ENCODE measurements around the gene MON2. TPM values are rescaled to one million over a fixed set of nuclear protein-coding genes. Genes with fewer than 3 reads are reported as not detected.

Gene MON2
- total and polyA plus RNA-seq, 2 of the 13 experiments (the other 11 are each of a cell fraction or from before 2014, with no cell fraction given) = 10.5 to 24.8 TPM

DNA sequence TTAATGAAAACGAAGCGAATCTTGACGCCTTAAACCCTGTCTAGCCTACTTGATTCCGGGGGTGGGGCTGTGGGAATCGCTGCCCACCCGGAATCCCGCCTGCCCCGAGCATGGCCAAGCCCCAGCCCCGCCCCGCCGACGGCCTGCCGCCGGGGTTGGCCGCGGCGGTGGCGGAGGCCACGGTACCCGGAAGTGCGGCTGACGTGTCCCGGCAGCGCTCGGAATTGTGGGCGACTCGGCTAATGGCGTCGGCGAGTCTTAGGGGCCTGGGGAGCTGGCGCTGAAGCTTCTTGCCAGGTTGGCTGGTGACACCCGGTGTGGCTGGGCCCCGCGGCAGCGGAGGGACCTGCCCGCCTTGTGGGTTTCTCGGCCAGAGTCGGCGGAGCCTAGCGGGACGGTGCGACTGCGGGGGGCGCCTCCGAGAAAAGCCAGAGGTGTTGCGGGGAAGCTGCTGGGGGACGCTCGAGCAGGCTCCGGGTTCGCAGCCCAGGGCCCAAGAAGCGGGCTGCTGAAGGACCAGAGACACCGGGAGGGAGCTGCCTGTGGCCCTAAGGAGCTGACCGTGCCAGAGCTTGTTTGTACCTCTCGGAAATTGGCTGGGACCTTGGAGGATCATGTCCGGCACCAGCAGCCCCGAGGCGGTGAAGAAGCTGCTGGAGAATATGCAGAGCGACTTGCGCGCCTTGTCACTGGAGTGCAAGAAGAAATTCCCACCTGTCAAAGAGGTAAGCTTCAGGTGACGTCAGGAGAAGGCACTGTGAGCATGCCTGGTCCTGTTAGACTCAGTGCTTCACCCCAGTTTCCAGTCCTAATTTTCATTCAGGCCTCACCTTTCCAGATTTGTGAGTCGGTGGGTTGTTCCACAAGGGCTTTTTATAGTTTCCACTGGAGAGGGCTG is at the start of gene MON2 (continued):
- TF ChIP-seq, protein P1, sequence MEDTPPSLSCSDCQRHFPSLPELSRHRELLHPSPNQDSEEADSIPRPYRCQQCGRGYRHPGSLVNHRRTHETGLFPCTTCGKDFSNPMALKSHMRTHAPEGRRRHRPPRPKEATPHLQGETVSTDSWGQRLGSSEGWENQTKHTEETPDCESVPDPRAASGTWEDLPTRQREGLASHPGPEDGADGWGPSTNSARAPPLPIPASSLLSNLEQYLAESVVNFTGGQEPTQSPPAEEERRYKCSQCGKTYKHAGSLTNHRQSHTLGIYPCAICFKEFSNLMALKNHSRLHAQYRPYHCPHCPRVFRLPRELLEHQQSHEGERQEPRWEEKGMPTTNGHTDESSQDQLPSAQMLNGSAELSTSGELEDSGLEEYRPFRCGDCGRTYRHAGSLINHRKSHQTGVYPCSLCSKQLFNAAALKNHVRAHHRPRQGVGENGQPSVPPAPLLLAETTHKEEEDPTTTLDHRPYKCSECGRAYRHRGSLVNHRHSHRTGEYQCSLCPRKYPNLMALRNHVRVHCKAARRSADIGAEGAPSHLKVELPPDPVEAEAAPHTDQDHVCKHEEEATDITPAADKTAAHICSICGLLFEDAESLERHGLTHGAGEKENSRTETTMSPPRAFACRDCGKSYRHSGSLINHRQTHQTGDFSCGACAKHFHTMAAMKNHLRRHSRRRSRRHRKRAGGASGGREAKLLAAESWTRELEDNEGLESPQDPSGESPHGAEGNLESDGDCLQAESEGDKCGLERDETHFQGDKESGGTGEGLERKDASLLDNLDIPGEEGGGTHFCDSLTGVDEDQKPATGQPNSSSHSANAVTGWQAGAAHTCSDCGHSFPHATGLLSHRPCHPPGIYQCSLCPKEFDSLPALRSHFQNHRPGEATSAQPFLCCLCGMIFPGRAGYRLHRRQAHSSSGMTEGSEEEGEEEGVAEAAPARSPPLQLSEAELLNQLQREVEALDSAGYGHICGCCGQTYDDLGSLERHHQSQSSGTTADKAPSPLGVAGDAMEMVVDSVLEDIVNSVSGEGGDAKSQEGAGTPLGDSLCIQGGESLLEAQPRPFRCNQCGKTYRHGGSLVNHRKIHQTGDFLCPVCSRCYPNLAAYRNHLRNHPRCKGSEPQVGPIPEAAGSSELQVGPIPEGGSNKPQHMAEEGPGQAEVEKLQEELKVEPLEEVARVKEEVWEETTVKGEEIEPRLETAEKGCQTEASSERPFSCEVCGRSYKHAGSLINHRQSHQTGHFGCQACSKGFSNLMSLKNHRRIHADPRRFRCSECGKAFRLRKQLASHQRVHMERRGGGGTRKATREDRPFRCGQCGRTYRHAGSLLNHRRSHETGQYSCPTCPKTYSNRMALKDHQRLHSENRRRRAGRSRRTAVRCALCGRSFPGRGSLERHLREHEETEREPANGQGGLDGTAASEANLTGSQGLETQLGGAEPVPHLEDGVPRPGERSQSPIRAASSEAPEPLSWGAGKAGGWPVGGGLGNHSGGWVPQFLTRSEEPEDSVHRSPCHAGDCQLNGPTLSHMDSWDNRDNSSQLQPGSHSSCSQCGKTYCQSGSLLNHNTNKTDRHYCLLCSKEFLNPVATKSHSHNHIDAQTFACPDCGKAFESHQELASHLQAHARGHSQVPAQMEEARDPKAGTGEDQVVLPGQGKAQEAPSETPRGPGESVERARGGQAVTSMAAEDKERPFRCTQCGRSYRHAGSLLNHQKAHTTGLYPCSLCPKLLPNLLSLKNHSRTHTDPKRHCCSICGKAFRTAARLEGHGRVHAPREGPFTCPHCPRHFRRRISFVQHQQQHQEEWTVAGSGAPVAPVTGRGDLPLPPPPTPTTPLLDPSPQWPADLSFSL (CRISPR knock-in tag; IDR thresholded peaks at IDR 0.05) = no peak
- TF ChIP-seq ZNF232 (CRISPR knock-in tag; IDR thresholded peaks at IDR 0.05; ENCODE audit: borderline replicate concordance) (peak; percentile 89; the same call in 1 of the 2 replicates), CHCHD3 (CRISPR knock-in tag; IDR thresholded peaks at IDR 0.05) (0 out of 2 replicates have a peak, but pooled peaks have one; percentile 28), SIN3A (IDR thresholded peaks at IDR 0.05; ENCODE audit: borderline replicate concordance, low read depth, low read length) (peak; percentile 90; the same call in 1 of the 2 replicates), RAD21 (CRISPR knock-in tag; IDR thresholded peaks at IDR 0.05) (no peak), CENPX (CRISPR knock-in tag; IDR thresholded peaks at IDR 0.05) (no peak), ZNF383 (CRISPR knock-in tag; IDR thresholded peaks at IDR 0.05; ENCODE audit: borderline replicate concordance) (0 out of 2 replicates have a peak, but pooled peaks have one; percentile 32), AKAP8 (CRISPR knock-in tag; IDR thresholded peaks at IDR 0.05) (no peak), MBNL3 (CRISPR knock-in tag; conservative IDR thresholded peaks at IDR 0.05) (no peak), GABPA (IDR thresholded peaks at IDR 0.05; ENCODE audit: low read depth, low read length) (peak; percentile 77), GABPA (CRISPR knock-in tag; IDR thresholded peaks at IDR 0.05; ENCODE audit: low read depth) (peak; percentile 82)
- TF ChIP-seq, protein P2, sequence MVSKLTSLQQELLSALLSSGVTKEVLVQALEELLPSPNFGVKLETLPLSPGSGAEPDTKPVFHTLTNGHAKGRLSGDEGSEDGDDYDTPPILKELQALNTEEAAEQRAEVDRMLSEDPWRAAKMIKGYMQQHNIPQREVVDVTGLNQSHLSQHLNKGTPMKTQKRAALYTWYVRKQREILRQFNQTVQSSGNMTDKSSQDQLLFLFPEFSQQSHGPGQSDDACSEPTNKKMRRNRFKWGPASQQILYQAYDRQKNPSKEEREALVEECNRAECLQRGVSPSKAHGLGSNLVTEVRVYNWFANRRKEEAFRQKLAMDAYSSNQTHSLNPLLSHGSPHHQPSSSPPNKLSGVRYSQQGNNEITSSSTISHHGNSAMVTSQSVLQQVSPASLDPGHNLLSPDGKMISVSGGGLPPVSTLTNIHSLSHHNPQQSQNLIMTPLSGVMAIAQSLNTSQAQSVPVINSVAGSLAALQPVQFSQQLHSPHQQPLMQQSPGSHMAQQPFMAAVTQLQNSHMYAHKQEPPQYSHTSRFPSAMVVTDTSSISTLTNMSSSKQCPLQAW (CRISPR knock-in tag; IDR thresholded peaks at IDR 0.05) = peak; percentile 78
- TF ChIP-seq, protein P3, sequence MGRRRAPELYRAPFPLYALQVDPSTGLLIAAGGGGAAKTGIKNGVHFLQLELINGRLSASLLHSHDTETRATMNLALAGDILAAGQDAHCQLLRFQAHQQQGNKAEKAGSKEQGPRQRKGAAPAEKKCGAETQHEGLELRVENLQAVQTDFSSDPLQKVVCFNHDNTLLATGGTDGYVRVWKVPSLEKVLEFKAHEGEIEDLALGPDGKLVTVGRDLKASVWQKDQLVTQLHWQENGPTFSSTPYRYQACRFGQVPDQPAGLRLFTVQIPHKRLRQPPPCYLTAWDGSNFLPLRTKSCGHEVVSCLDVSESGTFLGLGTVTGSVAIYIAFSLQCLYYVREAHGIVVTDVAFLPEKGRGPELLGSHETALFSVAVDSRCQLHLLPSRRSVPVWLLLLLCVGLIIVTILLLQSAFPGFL (CRISPR knock-in tag; IDR thresholded peaks at IDR 0.05) = no peak
- TF ChIP-seq, protein P4, sequence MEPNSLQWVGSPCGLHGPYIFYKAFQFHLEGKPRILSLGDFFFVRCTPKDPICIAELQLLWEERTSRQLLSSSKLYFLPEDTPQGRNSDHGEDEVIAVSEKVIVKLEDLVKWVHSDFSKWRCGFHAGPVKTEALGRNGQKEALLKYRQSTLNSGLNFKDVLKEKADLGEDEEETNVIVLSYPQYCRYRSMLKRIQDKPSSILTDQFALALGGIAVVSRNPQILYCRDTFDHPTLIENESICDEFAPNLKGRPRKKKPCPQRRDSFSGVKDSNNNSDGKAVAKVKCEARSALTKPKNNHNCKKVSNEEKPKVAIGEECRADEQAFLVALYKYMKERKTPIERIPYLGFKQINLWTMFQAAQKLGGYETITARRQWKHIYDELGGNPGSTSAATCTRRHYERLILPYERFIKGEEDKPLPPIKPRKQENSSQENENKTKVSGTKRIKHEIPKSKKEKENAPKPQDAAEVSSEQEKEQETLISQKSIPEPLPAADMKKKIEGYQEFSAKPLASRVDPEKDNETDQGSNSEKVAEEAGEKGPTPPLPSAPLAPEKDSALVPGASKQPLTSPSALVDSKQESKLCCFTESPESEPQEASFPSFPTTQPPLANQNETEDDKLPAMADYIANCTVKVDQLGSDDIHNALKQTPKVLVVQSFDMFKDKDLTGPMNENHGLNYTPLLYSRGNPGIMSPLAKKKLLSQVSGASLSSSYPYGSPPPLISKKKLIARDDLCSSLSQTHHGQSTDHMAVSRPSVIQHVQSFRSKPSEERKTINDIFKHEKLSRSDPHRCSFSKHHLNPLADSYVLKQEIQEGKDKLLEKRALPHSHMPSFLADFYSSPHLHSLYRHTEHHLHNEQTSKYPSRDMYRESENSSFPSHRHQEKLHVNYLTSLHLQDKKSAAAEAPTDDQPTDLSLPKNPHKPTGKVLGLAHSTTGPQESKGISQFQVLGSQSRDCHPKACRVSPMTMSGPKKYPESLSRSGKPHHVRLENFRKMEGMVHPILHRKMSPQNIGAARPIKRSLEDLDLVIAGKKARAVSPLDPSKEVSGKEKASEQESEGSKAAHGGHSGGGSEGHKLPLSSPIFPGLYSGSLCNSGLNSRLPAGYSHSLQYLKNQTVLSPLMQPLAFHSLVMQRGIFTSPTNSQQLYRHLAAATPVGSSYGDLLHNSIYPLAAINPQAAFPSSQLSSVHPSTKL (CRISPR knock-in tag; IDR thresholded peaks at IDR 0.05) = peak; percentile 47
